Parietal lobe (tissue), 2 donors: ENCODE data around the gene DGKI. TPM values are rescaled to one million over a fixed set of nuclear protein-coding genes. Genes with fewer than 3 reads are reported as not detected.

ENCODE experiments used
- small RNA-seq: library from RNA; depleted of rRNA; stranded (forward); fragments of <200 nt; gene quantifications from one replicate; pipeline ENCODE3, GENCODE V24; 2014; ENCODE audit warnings: low replicate concordance
- total RNA-seq: library from RNA; depleted of rRNA; stranded (reverse); fragments of >200 nt; gene quantifications from one replicate; pipeline ENCODE4 v1.2.3, GENCODE V29; 2014

DGKI gene
- 201 TPM for total RNA-seq

GRCh38 chr7:137846827-137847567 lies at the start of gene DGKI:
Gene DGKI, minus strand, starts transcription at chr7:137846974.

GRCh38 chr7:137343281-137343841 lies 503.4 kb downstream of the DGKI start, which contains the start of gene PTN:
Gene PTN, minus strand, starts transcription at chr7:137343733. Its CDS starts 88,760 bp downstream, at chr7:137254973.

Small RNAs within 50 kb of the gene (small RNA-seq; reads per million reads assigned to genes)
- gene AC090498.1: 0.86 reads per million, percentile 65 among the genes with 10 or more reads in this experiment

Other genes with a start within 250 kb of the DGKI start
- 1.9 TPM for gene CREB3L2, start 155.1 kb upstream of the DGKI start, total RNA-seq
- gene AKR1D1, start 229.5 kb upstream of the DGKI start, total RNA-seq: not detected